GM12891 (cell line): ENCODE results near the gene KDM4B.

Source experiments
- PAX5 ChIP-seq: IDR thresholded peaks from 2 replicates; pipeline ENCODE4 v1.6.1; 2011; ENCODE audit warnings: low read length, moderate library complexity, mild to moderate bottlenecking; ENCODE audit not compliant: insufficient read depth, severe bottlenecking
- POLR2A ChIP-seq: IDR thresholded peaks from 2 replicates; pipeline ENCODE4 v1.6.1; 2011; ENCODE audit warnings: low read depth, low read length, control low read depth
- POLR2AphosphoS5 ChIP-seq: IDR thresholded peaks from 2 replicates; pipeline ENCODE4 v1.6.1; 2011; ENCODE audit warnings: low read depth, low read length, control low read depth
- POU2F2 ChIP-seq: IDR thresholded peaks from 2 replicates; pipeline ENCODE4 v1.6.1; 2011; ENCODE audit warnings: low read depth, mild to moderate bottlenecking, control low read depth, low read length, moderate library complexity
- SPI1 ChIP-seq: IDR thresholded peaks from 2 replicates; pipeline ENCODE4 v1.6.1; 2011; ENCODE audit warnings: low read depth, low read length, control low read depth

GRCh38 chr19:4939466-4939865, 29.4 kb upstream of the KDM4B start:
- TF ChIP-seq POLR2AphosphoS5 (no peak), POLR2A (no peak), SPI1 (no peak), POU2F2 (no peak), PAX5 (no peak)
